ENCODE results near the gene ANKRD50.

The ANKRD50 gene

DNA sequence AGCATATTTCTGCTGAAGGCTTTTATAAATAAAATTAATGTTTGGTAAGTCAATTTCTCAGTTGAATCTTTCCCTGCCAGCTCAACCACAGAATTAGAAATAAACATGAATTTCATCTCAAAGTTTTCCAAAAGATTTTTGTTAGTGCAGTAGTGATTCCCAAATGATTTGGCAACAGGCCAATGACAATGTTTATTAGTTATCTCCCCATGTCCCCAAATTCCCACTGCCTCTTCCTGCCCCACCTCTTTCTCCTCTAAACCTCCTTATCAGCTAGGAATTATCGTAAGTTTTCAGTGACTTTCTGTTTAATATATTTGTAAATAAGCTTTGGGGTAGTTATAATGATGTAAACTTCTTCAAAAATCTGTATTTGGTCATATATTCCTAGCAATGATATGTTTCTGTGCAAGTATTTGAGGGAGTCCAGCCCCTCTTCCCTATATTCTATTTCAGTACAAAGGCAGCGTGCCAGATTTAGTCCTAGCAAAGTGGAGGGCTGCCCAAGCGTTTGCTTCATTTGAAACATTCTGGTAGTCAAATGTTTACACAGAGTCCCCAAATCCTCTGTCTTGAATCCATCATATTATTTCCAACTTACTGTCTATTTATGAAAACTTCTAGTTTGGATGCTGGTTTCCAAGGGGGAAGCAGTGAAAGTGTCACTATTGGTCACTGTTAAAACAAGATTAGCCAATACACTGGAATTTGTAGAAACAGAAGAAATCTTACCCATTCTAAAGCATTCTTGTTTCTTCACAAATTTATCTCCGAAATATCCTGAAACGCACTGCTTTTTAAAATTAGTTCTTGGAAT is 33.7 kb upstream of the ANKRD50 start:
- TF ChIP-seq, protein P1, sequence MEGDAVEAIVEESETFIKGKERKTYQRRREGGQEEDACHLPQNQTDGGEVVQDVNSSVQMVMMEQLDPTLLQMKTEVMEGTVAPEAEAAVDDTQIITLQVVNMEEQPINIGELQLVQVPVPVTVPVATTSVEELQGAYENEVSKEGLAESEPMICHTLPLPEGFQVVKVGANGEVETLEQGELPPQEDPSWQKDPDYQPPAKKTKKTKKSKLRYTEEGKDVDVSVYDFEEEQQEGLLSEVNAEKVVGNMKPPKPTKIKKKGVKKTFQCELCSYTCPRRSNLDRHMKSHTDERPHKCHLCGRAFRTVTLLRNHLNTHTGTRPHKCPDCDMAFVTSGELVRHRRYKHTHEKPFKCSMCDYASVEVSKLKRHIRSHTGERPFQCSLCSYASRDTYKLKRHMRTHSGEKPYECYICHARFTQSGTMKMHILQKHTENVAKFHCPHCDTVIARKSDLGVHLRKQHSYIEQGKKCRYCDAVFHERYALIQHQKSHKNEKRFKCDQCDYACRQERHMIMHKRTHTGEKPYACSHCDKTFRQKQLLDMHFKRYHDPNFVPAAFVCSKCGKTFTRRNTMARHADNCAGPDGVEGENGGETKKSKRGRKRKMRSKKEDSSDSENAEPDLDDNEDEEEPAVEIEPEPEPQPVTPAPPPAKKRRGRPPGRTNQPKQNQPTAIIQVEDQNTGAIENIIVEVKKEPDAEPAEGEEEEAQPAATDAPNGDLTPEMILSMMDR (IDR thresholded peaks at IDR 0.05): no peak
- DNase-seq (ENCODE audit: low spot score): no peak
- Histone ChIP-seq H3K4me3 (peak overlapping the region; percentile 53), H3K27ac (peak overlapping the region; percentile 33 to 34)

DNA sequence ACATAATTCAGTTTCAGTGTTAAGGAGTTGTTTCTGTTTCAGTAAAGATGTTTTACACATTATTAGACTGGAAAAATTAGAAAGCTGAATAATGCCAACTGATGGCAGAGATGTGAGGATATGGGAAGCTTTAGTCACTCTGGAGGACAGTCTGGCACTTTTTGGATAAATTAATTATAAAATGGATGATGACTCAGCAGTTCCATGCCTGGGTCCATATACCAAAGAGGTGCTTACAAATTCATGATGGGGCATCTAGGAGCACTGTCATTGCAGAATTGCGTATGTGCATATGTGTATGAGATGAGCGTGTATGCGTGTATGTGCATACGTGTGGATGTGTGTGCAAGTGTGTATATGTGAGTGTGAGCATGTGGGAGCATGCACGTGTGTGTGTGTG is 31.2 kb upstream of the ANKRD50 start:
- Histone ChIP-seq H3K27ac (no peak overlapping the region), H3K4me3 (no peak overlapping the region)
- TF ChIP-seq, protein P1 (IDR thresholded peaks at IDR 0.05): no peak
- no peak for DNase-seq (ENCODE audit: low spot score)

DNA sequence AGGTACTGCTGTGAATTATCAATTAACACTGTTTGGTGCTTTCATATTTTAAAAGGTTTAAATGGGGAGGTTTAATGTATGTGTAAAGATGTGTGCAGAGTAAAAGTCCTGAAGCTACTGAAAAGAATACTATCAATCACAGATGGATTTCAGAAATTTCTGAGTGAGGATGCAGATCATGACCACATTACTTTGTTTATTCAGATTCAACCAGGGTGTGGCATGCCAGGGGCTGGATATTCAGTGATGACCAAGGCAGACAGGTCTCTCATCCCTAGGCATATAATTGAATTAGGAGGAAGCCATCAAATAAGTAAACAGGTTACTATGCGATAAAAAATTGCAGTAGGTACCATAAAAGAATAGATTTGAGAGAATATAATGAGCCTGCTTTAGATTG is 28.0 kb upstream of the ANKRD50 start:
- no peak overlapping the region for H3K4me3 ChIP-seq
- DNase-seq (ENCODE audit: low spot score): no peak
- TF ChIP-seq, protein P1 (IDR thresholded peaks at IDR 0.05): no peak
- no peak overlapping the region for H3K27ac ChIP-seq

DNA sequence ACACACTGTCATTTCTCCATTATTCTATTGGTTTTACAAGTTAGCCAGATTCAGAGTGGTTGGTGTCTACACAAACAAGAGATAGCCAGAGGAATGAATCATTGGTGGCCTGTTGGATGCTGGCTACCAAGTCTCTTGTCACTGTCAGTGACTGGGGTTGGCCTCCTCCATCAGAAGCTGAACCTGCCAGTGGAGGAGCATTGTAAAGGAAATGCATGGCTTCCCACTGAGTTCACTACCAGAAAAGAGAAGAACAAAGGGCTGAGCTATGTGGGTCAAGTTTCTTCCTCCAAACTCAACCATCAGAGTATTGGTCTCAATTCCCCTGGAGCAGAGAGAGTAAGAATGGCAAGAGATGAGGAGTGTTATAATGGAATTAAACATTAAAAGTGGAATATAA is 26.5 kb upstream of the ANKRD50 start:
- TF ChIP-seq, protein P1 (IDR thresholded peaks at IDR 0.05): no peak
- DNase-seq (ENCODE audit: low spot score): no peak
- Histone ChIP-seq H3K27ac (no peak overlapping the region), H3K4me3 (no peak overlapping the region)

DNA sequence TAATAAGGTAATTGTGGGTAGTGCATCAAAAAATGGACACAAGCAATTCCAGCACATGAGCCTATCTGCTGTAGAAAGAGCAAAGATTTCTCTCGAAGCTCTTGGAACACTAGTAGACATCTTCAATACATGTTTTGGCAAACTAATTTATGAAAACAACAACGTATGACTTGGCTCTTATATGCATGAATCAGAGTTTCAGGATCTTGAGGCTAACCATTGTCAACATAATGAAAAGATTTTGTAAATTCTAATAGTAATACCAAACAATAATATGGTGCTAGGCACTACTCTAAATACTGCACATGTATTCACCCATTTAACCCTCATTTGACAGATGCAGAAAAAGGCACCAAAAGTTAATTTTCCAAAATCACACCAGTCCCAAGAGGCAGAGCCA is 25.1 kb upstream of the ANKRD50 start:
- TF ChIP-seq, protein P1 (IDR thresholded peaks at IDR 0.05): no peak
- no peak for DNase-seq (ENCODE audit: low spot score)
- no peak overlapping the region for H3K4me3 ChIP-seq
- no peak overlapping the region for H3K27ac ChIP-seq

DNA sequence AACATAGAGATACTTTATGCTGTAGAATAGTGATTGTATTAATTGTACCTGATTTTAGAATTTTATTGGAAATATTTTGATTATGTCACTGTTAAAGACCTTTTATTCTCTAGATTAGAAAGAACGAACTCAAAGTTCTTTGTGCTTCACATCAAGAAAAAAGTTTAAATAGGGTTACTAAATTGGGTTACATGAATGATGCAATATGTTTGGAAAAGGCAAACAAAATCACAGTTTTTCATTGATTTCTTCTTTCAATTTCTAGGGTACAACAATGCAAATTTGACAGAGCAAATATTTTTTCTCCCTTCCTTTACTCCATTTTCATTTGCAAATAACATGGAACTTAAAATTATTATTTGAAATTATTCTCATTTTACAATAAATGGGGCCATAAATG is 24.0 kb upstream of the ANKRD50 start:
- DNase-seq (ENCODE audit: low spot score): no peak
- TF ChIP-seq, protein P1 (IDR thresholded peaks at IDR 0.05): no peak
- no peak overlapping the region for H3K4me3 ChIP-seq
- no peak overlapping the region for H3K27ac ChIP-seq

DNA sequence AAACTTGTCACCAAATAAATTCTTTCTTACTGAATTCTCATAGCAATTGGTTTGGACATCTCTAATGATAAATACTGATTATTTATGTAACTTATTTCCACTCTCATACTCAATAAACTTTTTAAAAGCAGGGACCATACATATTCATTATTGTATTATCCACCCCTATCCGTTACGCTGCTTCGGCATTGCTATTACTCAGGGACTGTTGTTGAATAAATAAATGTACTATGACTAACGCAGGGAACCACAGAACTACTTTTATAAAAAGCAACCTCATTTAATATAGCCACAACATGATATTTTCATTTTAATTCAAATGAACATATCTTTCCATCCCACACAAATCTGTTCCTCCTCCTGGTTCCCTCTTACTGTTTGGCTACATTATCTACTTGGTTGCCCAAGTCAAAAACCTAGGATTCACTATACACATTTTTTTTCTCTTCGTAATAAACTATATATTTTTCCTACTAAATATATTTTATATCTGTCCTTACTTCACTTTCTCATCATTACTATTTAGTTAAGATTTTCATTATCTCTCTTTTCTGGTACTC is 14.9 kb upstream of the ANKRD50 start:
- TF ChIP-seq, protein P1 (IDR thresholded peaks at IDR 0.05): no peak
- H3K27ac ChIP-seq: no peak overlapping the region

More for the DNA sequence above, 14.9 kb upstream of the ANKRD50 start:
- DNase-seq (ENCODE audit: low spot score): no peak
- H3K4me3 ChIP-seq: no peak overlapping the region
